Stromal cell of bone marrow (primary cell): Measurements from ENCODE around the gene CTNND2.
"Not testable (repeated sequence)": the region's sequence is repeated elsewhere in the genome, so short reads cannot be mapped to it uniquely, and the experiment has no call there.

Source experiments
- DNase-seq: peaks from one replicate; pipeline ENCODE4 v3.0.0-alpha.2; 2012; ENCODE audit warnings: low read depth

Gene CTNND2

DNA sequence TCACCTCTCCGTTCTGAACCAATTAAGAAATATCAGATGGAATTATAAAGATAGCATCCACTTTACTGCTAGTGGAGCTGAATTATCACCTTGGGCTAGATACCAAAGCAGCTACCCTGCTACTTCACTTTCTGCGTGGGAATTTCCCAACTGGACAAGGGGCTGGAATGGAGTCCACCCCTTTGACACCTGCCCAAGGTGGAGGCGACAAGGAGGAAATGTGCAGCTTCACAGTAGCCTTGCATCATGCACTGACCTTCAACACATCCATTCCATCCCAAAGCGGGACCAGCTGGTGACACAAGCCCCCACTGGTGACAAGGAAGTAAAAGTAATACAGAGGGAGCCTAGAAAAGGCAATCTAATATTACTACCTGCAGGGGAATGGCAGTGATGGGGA is 30.7 kb downstream of the CTNND2 start:
- no peak for DNase-seq

DNA sequence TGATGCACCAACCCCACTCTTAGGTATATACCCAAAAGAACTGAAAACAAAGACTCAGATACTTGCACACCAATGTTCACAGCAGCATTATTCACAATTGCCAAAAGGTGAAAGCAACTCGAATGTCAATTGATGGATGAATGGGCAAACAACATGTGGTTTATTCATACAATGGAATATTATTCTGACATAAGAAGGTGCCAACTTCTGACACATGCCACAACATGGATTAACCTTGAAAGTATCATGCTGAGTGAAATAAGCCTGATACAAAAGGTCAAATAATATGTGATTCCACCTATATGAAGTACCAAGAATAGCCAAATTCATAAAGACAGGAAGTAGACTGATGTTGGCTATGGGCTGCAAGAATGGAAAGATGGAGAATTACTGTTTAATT is 35.0 kb downstream of the CTNND2 start:
- DNase-seq, result no peak

DNA sequence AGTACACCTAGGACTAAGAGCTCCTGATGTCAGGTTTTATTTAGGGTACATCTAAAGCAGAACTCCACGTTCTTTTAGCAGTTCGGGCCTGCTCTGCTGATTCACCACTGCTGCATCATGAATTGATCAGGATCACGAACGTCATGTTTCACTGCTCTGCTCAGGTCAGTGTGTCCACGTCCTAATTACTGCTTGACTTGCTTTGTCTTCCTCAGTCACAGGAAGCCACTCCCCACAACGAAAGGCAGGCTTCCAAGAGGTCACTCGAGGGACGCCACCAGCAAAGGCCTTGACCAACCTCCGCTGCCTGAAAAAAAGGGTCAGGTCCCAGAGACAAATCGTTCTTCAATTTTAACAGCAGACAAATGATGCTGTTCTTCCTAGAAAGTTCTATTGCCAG is 40.3 kb downstream of the CTNND2 start:
- DNase-seq, result no peak

DNA sequence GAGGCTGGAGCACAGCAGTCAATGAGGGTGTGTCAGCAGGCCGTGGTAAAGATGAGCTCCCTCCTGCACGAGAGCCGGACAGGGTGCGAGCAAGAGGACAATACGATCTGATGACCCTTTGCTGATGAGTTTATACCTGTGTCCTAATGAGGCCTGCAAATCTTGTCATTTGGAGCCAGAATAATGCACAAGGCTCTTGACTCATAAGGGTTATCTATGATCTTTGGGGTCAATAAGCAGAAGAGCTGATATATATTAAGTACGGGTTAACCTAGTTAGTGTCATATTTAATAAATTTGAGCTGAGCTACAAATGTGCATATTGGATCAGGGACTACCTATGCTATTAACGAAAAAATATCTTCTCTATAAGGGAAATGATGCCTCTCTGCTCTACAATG is 46.9 kb downstream of the CTNND2 start:
- no peak for DNase-seq

DNA sequence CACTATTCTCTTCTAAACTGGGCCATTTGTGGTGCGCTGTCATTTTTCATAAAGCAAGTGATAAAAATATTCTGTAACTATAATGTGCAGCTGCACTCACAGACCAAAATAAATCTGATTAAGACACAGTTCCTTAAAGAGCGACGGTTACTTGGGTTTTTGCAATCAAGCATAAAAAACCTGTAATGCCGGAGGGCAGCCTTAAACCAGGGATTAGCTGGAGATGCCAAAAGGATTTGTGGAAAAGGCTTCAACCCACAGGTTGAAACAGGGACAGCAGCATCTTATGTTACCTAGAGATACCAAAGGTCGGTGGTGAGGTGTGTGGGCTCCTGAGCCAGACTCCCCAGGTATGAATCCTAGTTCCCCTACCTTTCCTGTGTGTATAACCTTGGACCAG is 49.3 kb downstream of the CTNND2 start:
- no peak for DNase-seq

DNA sequence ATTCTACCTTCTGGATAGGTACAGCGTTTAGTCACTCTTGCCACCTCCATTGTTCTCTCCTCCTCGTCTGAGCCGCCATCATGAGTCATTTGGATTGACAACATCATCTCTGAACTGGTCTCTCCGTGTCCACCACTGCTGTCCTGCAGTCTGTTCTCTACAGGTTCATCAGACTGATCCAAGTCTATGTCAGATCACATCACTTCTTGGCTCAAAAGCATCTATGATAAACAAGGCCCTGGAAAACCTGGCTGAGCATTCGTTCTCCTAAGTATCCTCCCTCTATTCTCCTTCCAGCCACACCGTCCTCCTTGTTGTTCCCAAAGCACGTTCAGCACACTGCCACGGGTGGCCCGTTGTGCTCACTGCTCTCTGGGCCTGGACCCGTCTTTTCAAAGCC is 50.5 kb downstream of the CTNND2 start:
- no peak for DNase-seq

DNA sequence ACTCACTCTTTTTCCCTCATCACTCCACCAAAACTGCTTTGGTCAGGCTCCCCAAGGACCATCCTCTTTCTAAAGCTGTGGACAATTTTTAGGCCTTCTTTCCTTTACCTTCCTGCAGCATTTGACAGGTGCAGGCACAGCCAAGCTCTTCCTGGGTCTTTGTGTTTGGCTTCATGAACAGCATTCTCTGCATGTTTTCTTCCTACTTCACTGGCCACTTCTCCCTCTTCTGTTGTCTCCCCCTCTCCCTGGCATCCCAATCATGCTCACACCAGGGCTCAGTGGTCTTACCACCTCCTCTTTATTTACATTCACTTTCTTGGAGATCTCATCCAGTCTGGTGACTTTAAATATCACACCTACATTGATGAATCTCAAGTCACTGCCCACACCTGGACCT is 51.1 kb downstream of the CTNND2 start:
- no peak for DNase-seq

DNA sequence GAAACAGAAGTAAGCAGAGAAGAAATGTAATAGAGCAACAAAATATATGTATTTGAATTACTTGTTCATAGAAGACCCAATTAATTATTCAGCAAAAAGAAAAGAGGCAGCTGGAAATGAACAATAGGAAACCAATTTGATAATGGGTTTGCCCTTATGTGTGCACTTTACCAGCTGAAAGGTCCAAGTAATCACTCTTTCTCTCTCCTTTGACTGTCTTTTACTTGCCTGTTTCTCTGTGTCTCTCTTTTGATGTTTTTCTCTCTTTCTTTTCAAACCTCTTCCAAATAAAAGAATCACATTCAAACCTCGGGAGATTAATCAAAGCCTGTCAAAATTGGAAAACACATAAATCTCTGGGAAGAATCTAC is 51.5 kb downstream of the CTNND2 start:
- no peak for DNase-seq

DNA sequence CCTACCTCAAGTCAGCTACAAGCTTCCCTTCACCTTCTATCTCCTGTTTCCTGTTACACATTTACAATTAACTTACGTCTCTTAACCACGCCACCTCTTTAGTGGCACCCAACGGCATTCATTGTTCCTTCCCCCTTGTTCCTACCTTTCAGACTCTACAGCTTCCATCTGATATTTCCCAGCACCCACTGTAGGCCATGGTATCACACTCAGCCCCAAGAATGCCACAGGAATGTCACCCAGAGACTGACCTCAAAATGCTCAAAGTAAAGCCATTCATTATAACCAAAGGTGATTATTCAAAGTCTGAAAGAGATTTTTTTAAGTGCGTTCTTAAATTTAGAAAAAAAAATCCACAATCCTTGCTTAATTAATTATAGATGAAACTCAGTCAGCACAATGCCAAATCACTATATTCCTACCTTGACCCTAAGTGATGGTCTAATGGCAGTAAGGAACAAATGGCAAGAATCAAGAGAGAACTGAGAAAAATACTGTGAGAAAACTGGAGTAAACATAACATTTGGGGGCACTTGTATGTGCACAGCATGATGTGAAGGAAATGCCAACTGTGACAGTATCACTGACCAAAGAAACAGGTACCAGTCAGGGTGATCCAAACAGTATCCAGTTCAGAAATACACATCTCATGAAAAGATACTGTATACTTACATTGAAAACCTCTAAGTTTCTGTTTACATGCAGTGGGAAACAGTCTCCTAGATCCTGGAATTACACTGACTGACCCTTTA is 52.1 kb downstream of the CTNND2 start:
- DNase-seq, result no peak

DNA sequence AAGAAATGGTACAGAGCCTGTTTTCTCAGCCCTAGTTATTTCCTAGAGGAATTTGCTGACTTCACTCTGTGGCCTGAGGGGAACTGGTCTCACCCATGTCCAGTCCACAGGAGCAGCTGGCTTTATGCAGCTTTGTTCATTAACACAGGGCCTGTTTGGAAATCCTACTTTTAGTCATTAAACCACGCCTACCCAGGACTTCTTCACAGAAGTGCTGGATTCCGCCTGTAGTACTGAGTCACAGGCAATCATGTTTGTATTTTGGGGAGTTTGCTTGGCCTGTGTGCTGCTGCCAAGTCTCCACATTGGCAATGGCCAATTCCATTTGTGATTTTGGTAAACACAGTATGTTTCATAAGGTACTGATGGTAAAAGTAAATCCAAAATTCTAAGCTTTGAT is 52.8 kb downstream of the CTNND2 start:
- DNase-seq, result no peak

DNA sequence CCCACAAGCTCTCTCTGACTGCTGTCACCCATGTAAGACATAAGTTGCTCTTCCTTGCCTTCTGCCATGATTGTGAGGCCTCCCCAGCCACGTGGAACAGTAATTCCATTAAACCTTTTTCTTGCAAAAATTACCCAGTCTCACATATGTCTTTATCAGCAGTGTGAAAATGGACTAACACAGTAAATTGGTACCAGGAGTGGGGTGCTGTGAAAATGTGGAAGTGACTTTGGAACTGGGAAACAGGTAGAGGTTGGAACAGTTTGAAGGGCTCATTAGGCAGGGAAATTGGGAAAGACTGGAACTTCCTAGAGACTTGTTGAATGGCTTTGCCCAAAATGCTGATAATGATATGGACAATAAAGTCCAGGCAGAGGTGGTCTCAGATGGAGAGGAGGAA is 75.7 kb downstream of the CTNND2 start:
- DNase-seq, result not testable (repeated sequence)

DNA sequence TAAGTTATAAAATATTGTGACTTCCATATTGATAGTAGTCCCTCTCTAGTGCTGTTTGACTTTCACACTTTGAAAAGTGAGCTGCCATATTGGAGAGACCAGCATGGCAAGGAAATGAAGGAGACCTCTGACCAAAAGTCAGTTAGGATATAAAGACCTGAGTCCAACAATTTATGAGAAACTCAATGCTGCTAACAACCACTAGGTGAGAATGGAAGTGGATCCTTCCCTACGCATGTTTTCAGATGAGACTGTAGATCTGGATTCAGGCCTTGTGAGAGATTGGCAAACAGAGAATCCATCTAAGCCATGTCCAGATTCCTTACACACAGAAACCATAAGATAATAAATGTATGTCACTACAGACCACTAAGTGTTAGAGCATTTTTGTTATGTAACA is 81.6 kb downstream of the CTNND2 start:
- no peak for DNase-seq

DNA sequence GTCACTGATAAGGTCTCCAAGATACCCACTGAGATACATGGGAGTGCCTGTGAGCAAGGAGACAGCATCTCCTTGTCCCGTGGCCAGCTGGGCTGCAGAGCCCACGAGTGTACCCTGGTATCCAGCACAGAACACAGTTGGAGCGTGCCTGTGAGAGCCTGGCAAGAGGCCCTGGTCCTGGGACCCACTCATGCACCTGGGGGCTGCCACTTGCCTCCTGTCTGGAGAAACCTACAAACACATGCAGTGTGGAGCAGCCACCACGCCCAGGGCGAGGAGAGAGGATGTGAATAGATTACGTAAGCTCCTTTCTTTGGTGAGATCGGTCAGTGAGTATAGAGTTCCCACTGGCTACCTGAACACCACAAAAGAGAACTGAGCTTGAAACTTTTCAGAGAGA is 88.3 kb downstream of the CTNND2 start:
- DNase-seq, result no peak

DNA sequence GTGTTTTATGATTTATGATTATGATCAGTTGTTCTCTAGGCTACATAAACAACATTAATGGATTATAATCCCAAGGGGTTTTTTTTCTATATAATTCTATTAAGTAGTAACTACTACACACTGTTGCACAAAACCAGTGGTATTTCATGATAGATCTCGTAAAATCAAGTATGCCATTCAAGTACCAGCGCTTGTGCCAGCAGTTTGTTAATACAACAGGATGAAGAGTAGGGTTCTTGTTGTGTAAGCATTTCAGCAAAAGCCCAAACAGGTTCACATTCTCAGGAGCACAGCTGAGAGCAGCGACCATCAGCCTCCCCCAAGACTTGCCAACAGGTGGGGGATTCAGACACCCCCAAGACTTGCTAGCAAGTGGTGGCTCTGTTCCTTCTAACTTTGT is 88.8 kb downstream of the CTNND2 start:
- no peak for DNase-seq

DNA sequence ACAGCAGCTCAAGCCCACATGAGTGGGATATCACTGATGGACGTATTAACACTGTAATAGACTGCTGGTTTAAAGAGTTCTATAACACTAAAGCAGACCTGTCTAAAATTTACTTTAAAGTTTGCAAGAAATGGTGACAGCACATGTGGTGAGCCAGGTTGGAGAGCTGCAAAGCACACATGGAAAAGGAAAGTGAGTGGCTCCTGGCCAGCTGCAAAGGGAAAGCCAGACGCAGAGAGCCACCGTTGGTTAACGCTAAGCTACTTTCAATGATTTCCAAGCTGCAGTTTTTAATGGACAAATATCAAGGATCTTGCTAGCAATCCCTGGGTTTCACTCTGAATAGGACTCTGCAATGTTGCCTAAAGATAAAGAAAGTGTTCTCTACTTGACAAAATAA is 89.9 kb downstream of the CTNND2 start:
- DNase-seq, result no peak

DNA sequence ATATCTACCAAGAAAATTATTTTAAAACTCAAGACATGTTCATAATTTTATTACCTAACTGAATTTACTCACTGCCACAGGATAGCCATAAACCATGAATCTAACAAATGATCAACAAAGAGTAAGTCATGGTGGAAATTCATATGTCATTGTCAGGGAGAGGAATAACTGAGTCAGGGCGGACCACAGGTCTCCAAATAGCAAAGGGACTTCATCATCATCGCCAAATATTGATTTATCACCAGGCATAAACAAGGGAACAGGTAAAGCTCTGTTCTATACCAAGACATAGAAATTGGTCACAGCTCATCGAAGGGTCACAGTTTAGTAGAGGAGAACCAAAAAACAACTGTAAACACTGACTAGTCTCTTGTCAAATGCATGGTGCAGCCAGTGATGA is 94.8 kb downstream of the CTNND2 start:
- DNase-seq, result no peak

DNA sequence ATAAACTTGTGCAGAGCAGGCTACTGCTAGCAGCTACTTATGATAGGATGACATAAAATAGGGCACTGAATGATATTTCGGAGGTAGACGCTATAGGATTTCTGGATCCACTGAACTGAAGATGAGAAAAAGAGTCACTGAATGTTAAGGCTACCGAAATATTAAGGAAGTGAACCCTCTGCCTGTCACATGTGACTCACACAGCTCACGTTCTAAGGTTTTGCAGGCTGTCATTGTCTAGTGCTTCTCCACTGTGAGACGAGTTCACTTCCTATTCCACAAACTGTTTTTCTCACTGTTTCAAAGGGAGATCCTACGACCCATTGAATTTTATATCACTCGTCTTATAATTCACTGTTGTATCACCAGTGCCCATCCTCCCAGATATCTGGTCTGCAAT is 100.8 kb downstream of the CTNND2 start:
- no peak for DNase-seq

DNA sequence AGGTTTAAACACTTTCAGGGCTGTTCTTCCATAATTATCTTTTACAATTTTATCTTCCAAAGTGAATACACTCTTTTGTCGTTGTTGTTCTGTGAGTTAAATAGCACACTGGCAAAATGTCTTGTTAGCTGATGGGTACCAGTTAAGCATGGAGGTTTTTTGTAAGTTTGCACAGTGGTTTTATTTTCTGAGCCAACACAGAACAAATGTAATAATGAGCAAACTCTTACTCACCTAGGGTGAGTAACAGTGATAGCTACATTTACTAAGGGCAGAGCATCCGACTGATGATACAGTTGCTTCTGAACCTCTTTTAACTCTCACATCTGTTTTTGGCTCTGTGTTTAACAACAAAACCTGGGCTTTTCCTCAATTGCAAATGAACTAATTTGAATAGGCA is 103.2 kb downstream of the CTNND2 start:
- no peak for DNase-seq

DNA sequence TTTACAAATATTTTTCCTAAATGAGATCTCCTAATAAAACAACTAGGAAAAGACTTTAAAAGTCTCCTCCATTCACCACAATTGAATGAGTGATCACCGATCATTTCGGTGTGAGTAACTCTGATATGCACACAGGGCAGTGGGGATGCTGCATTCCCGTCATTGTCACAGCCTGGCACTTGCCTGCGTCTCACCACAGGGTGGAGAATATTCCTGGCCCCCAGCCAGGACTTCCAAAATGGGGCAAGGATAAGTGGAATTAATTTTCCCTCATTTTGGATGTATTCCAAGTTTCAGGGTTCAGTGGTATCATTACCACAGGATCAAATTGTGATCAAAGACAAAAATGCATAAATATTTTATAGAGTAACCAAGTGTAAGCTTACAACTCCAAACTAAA is 107.1 kb downstream of the CTNND2 start:
- DNase-seq, result no peak

DNA sequence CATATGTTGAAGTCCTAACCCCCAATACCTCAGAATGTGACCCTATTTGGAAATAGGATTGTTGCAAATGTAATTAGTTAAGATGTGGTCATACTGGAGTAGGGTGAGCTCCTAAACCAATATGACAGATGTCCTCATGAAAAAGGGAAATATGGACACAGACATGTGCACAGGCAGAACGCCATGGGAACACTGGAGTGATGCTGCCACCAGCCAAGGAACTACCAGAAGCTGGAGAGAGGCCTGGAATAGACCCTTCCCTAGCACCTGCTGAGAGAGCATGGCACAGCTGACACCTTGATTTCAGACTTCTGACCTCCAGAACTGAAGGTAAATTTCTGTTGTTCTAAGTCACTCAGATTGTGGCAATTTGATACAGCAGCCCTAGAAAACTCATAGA is 110.8 kb downstream of the CTNND2 start:
- DNase-seq, result no peak

DNA sequence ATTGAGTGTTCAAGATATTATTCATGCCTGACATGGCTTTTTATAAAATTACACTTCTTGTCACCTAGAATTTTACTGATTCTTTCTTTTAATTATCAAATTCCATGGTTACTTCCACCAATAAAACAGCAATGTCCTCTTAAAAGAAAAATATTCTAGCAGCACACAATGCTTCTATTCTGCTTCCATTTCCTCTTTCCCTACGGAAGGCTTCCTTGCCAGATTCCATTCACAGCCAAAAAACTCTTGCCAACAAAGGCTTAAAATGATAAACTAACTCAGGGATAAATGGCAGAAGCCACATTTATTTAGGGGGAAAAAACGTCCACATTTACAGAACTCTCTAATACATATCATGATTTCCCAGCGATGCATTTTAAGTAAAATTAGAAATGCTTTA is 111.6 kb downstream of the CTNND2 start:
- no peak for DNase-seq

DNA sequence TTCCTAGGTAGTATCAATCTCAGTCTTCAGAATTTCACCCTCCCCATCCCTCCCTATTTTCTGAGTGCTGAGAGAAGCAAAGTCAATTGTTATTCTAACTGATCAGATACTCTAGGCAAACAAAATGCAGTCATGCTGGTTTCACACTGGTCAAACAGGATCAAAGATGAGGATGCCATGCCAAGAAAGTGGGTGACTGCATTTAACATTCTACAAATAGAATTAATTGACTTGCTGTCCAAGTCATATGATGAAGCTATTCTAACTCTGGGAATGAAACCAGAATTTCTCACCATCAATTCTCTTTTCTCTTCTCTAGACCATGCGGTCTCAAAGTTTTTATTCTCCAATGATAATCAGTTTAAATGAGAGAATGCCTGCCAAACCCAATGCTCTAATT is 112.5 kb downstream of the CTNND2 start:
- no peak for DNase-seq

DNA sequence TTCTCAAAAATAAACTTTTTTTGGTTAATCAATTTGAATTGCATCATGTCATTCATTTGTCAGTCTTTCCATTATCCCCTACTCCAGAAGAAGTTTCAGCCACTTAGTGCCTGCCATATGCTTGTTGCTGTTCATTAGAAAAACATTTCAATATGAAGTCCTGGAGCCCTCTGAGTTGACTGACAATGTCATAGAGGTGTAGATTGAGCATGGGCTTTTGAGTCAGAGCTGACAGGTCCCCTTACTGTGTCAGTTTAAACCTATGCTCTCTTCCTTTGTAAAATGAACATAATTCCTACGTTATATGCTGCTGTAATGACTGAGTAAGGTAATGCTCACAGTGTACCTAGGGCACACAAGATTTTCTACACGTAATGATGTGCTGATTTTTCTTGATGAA is 114.0 kb downstream of the CTNND2 start:
- no peak for DNase-seq

DNA sequence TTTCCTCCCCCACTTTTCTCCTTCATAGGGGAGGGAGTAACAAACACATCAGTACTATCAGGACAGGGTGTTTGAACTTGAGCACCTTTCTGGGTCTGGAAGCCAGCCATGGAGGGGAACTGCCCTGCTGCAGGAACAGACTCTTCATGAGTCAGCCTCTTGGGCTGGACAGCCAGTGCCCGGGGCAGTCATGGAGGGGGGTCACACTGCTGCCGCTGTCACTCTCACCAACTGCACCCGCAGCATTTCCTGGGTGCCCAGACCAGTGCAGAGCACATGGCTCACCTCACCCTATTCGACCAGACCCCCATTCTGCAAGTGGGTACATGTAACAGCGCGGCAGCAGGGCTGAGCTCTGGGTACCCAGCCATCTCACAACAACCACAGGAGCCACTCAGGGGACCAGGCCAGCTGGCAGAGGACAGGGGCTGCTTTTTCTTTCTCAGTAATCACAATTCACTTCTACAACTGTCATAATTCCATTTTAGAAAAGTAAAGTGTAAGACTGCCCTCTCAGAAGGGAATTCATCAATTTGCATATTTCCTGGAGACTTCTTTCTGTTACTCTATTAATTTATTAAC is 118.4 kb downstream of the CTNND2 start:
- DNase-seq, result no peak
